Brain microvascular endothelial cell (primary cell): ENCODE results near the gene FBLN5.

ENCODE experiments used
- DNase-seq: peaks from one replicate; pipeline ENCODE4 v3.0.0-alpha.2; 2020
- H3K27ac ChIP-seq: fragments of 250-450 bp; sonication (Bioruptor Pico); 2 replicates; pipeline ENCODE4 v1.5.1; 2020; ENCODE audit warnings: mild to moderate bottlenecking, moderate library complexity
- H3K27me3 ChIP-seq: fragments of 250-450 bp; sonication (Bioruptor Pico); replicated peaks from 2 replicates; pipeline ENCODE4 v1.5.1; 2020; ENCODE audit warnings: mild to moderate bottlenecking
- H3K36me3 ChIP-seq: fragments of 250-450 bp; sonication (Bioruptor Pico); replicated peaks from 2 replicates; pipeline ENCODE4 v1.5.1; 2020; ENCODE audit warnings: mild to moderate bottlenecking
- H3K4me3 ChIP-seq: 2 replicates; pipeline ENCODE4 v1.5.1; 2011; ENCODE audit warnings: low read depth, mild to moderate bottlenecking, control low read depth, low read length, moderate library complexity
- in situ Hi-C: cut with HindIII; loops from 2 replicates; pipeline ENCODE4 v1.10.0; 2017; ENCODE audit warnings: low sequenced_read_pairs, low pct_ligation_motif_present
- TF ChIP-seq, protein P1 (sequence below): IDR thresholded peaks from 2 replicates; pipeline ENCODE4 v1.5.1; 2011; ENCODE audit warnings: low read depth, mild to moderate bottlenecking, moderate library complexity, low read length, control low read depth, inconsistent platforms; ENCODE audit errors: missing control alignments

FBLN5 gene

DNA sequence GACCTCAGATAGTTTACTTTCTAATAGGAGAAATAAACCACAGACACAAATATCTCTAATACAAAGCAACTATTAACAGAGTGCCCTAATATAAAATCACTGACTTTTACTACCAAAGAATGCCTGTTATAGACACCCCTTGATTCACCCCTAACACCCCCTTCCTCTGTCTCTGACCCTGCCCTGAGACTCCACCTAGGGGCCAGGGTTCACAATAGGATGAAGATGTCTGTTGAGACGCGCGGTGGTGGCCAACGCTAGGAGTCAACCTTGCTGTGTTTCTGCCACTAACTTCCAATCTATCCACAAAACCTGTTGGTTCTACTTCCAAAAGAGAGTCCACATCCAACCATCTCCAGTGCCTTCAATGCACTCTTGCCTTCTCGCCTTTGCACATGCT, 69.2 kb downstream of the FBLN5 start:
- in situ Hi-C loops, result no loop called here

DNA sequence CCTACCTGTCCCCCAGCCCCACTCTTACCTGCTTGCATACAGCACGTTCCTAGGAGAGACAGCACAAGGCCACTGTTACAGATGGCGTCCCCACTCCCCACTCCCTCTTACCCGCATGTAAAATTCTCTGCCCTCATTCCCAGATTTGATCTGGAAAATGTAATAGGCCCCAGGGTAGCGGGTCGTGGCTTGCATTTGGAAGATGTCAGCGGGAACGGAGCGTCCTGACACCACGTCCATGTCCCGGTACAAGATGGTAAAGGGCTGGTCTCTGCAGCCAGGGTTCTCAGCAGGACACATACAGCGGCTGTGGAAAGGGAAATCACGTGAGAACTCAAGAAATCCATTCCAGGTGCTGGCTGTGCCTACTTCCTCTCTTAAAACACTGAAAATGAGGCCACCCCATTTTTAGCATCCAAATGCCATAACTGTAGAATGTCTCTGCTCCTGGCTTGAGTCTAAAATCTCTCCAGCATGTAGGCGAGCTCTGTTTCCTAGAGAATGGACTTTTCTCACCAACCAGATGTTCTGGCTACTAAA, 70.0 kb downstream of the FBLN5 start:
- H3K36me3 ChIP-seq, result no peaks in the 10 kb centered on the region
- H3K27me3 ChIP-seq, result no peaks in the 10 kb centered on the region
- no peak overlapping the region for H3K27ac ChIP-seq
- TF ChIP-seq, protein P1, sequence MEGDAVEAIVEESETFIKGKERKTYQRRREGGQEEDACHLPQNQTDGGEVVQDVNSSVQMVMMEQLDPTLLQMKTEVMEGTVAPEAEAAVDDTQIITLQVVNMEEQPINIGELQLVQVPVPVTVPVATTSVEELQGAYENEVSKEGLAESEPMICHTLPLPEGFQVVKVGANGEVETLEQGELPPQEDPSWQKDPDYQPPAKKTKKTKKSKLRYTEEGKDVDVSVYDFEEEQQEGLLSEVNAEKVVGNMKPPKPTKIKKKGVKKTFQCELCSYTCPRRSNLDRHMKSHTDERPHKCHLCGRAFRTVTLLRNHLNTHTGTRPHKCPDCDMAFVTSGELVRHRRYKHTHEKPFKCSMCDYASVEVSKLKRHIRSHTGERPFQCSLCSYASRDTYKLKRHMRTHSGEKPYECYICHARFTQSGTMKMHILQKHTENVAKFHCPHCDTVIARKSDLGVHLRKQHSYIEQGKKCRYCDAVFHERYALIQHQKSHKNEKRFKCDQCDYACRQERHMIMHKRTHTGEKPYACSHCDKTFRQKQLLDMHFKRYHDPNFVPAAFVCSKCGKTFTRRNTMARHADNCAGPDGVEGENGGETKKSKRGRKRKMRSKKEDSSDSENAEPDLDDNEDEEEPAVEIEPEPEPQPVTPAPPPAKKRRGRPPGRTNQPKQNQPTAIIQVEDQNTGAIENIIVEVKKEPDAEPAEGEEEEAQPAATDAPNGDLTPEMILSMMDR, result no peak
- no peak overlapping the region for H3K4me3 ChIP-seq
- in situ Hi-C loops, result no loop called here
- DNase-seq, result no peak

More for the DNA sequence above, 69.2 kb downstream of the FBLN5 start:
- Histone ChIP-seq H3K27me3 (no peaks in the 10 kb centered on the region), H3K27ac (no peak overlapping the region), H3K4me3 (no peak overlapping the region), H3K36me3 (no peaks in the 10 kb centered on the region)
- TF ChIP-seq, protein P1, result no peak
- DNase-seq, result no peak

DNA sequence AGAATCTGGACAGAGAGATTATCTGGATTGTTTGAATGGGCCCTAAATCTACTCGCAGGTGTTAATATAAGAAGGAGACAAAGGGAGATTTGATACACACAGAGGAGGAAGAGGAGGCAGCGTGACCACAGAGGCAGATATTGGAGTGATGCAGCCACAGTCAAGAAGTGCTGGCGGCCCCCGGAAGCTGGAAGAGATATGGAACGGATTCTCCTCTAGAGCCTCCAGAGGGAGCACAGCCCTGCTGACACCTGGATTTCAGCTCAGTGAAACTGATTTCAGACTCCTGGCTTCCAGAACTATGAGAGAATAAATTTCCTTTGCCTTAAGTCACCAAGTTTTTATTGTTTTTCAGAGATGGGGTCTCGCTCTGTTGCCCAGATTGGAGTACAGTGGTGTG, 71.0 kb downstream of the FBLN5 start:
- no peaks in the 10 kb centered on the region for H3K27me3 ChIP-seq
- no peak overlapping the region for H3K4me3 ChIP-seq
- in situ Hi-C loops, result no loop called here
- no peaks in the 10 kb centered on the region for H3K36me3 ChIP-seq
- no peak overlapping the region for H3K27ac ChIP-seq
- no peak for DNase-seq
- TF ChIP-seq, protein P1, result no peak

DNA sequence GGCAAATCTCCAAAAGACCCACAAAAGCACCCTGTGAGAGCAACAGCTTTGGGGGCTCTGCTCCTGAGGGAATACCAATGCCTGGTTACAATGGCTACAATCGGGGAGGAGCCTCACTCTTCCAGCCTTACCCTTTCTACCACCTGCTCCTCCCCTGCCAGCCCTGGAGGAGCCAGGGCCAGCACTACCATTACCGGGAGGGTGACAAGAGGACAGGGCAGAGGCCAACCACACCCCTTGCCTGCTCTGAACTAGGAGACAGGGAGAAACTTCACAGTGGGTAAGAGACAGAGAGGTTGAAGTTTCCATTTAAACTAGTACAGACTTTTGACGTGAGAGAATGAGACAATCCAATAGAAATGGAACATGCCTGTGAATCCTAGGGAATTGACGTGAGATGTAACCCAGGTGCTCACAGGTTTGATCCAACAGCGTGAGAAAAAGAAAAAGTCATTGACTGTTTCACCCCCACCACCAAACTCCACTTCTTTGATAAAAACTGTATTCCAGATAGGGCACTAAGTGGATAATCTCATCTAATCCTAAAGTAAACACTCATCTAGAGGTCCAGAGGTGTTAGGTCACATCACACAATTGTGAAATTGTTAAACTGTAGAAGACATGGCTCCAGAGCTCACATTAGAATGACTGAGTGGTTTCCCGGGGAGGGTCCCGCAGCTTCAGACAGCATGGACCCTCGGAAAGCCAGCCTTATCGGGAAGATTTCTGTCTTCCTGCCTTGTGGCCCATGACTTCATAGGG, 71.8 kb downstream of the FBLN5 start:
- no peak overlapping the region for H3K27ac ChIP-seq
- DNase-seq, result no peak
- no peak overlapping the region for H3K4me3 ChIP-seq
- in situ Hi-C loops, result no loop called here
- H3K36me3 ChIP-seq, result no peaks in the 10 kb centered on the region
- no peaks in the 10 kb centered on the region for H3K27me3 ChIP-seq
- TF ChIP-seq, protein P1, result no peak

DNA sequence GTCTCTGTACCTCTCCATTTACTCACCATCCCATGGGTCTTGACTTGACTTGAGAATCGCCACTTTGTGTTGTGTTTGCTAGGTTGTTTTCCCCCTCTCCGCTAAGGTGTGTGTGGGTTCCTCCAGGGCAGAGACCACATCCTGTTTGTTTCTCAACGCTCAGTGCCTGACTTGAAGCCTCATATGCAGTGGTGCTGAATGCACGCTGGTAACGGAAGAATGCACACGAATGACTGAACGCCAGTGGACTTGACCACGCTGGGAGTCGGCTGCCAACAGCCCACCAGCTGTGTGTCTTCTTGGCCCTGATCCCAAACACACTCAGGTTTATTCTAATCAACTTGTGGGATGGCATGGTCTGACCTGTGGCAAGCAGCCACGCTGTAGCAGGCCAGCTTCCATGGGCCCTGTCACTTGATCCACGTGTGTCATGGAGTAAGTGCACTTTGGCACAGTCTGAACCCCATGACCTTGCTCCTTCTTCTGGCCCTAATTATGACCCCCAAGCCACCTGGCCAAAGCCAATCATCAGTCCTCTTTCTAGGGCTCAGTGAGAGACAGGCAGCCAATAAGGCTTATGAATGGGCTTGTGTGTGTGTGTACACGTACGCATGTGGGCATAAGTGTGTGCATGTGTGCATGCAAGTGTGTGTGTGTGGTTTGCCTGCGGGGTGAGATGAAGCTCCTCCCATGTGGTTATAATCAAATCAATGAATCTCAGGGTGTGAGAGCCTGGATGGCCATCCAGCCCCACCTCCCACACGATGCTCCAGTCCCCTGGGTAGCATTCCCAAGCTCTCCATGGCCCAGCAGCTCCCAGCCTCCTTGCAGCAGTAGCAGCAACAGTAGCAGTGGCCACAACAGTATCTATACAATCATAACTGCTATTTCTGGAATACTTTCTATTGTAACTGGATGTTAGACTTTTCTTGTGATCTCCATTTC, 73.8 kb downstream of the FBLN5 start:
- TF ChIP-seq, protein P1, result no peak
- H3K36me3 ChIP-seq, result no peaks in the 10 kb centered on the region
- H3K27ac ChIP-seq, result no peak overlapping the region
- no peaks in the 10 kb centered on the region for H3K27me3 ChIP-seq
- in situ Hi-C loops, result no loop called here
- DNase-seq, result no peak
- H3K4me3 ChIP-seq, result no peak overlapping the region
